SK-N-SH (cell line): ENCODE results near the gene CDC25B. TPM values are rescaled to one million over a fixed set of nuclear protein-coding genes. Genes with fewer than 3 reads are reported as not detected.

Experiments
- CTCF ChIA-PET: fragments of 300-600, 350-600 bp; formaldehyde crosslinking; extraction: SDS; loops from one replicate; lab custom pipeline; 2021; lab: Yijun Ruan, JAX
- POLR2A ChIA-PET: fragments of 350-600 bp; sonication (Branson Sonifier 250); formaldehyde crosslinking; extraction: SDS; loops from one replicate; lab custom pipeline; 2020; ENCODE audit warnings: antibody characterized with exemption, inconsistent platforms; lab: Yijun Ruan, JAX
- DNase-seq: peaks from one replicate; pipeline ENCODE4 v3.0.0; 2012
- H2AFZ ChIP-seq: fragments of 200-600 bp; sonication (generic); 2 replicates; pipeline ENCODE4 v1.8.1; 2016; ENCODE audit warnings: antibody characterized with exemption, mild to moderate bottlenecking, low read depth
- H3F3A ChIP-seq: fragments of 200-600 bp; sonication (generic); replicated peaks from 2 replicates; pipeline ENCODE3; 2016; ENCODE audit warnings: antibody characterized with exemption, mild to moderate bottlenecking; ENCODE audit not compliant: insufficient read depth
- H3K27ac ChIP-seq, 2 experiments: fragments of 200-500 bp in 1 of 2; fragments of 200-600 bp in 1 of 2; sonication (Bioruptor generic) in 1 of 2; sonication (generic), shearing (Covaris generic) in 1 of 2; 2 replicates each; pipeline versions ENCODE4 v1.5.1 to v1.6.1; 2014 to 2016; ENCODE audit warnings: low read depth in 2 of 2, inconsistent platforms in 1 of 2, low read length in 1 of 2, mild to moderate bottlenecking in 1 of 2, mixed read lengths in 1 of 2
- H3K27me3 ChIP-seq: fragments of 200-600 bp; sonication (generic), shearing (Covaris generic); 2 replicates; pipeline ENCODE4 v1.6.1; 2016; ENCODE audit warnings: mixed run types; ENCODE audit not compliant: insufficient read depth
- H3K36me3 ChIP-seq, 2 experiments: fragments of 200-500 bp in 1 of 2; fragments of 200-600 bp in 1 of 2; sonication (Bioruptor generic) in 1 of 2; sonication (generic) in 1 of 2; replicated peaks in 1 of 2; 2 replicates each; pipeline versions ENCODE3 to v1.5.1; 2014 to 2016; ENCODE audit warnings: low read length in 1 of 2, mild to moderate bottlenecking in 1 of 2; ENCODE audit not compliant: insufficient read depth in 2 of 2, control insufficient read depth in 1 of 2
- H3K4me1 ChIP-seq, 2 experiments: fragments of 200-500 bp in 1 of 2; fragments of 200-600 bp in 1 of 2; sonication (Bioruptor generic) in 1 of 2; sonication (generic), shearing (Covaris generic) in 1 of 2; 2 replicates each; pipeline versions ENCODE4 v1.5.1 to v1.6.1; 2014 to 2016; ENCODE audit warnings: low read depth in 1 of 2, low read length in 1 of 2, mixed run types in 1 of 2; ENCODE audit not compliant: insufficient read depth in 2 of 2, control insufficient read depth in 1 of 2
- H3K4me2 ChIP-seq: fragments of 200-600 bp; sonication (generic), shearing (Covaris generic); 2 replicates; pipeline ENCODE4 v1.6.1; 2017; ENCODE audit warnings: mixed run types
- H3K4me3 ChIP-seq, 2 experiments: fragments of 200-500 bp in 1 of 2; fragments of 200-600 bp in 1 of 2; sonication (Bioruptor generic) in 1 of 2; sonication (generic), shearing (Covaris generic) in 1 of 2; 2 replicates each; pipeline versions ENCODE4 v1.5.1 to v1.8.1; 2014 to 2016; ENCODE audit warnings: low read depth in 2 of 2, inconsistent platforms in 1 of 2, low read length in 1 of 2, mild to moderate bottlenecking in 1 of 2, mixed read lengths in 1 of 2, moderate library complexity in 1 of 2
- H3K79me2 ChIP-seq: fragments of 200-600 bp; sonication (generic); 2 replicates; pipeline ENCODE4 v1.8.1; 2017; ENCODE audit warnings: mild to moderate bottlenecking; ENCODE audit not compliant: insufficient read depth
- H3K9ac ChIP-seq: fragments of 200-600 bp; sonication (generic); 2 replicates; pipeline ENCODE4 v1.6.1; 2017; ENCODE audit warnings: mixed run types
- H3K9me2 ChIP-seq: fragments of 200-600 bp; sonication (generic); 2 replicates; pipeline ENCODE4 v1.6.1; 2017; ENCODE audit warnings: mixed run types
- H3K9me3 ChIP-seq: fragments of 200-600 bp; sonication (generic); 2 replicates; pipeline ENCODE4 v1.6.1; 2017; ENCODE audit warnings: mixed run types, mild to moderate bottlenecking, moderate library complexity
- H4K20me1 ChIP-seq: fragments of 200-600 bp; sonication (generic); 2 replicates; pipeline ENCODE4 v1.6.1; 2017; ENCODE audit warnings: mild to moderate bottlenecking, mixed run types; ENCODE audit not compliant: insufficient read depth
- CHD2 ChIP-seq: fragments of 150-350 bp; IDR thresholded peaks from 2 replicates; pipeline ENCODE4 v1.6.1; 2018; ENCODE audit warnings: low read length; ENCODE audit not compliant: partially characterized antibody
- EP300 ChIP-seq, 2 experiments: IDR thresholded peaks; 2 replicates each; pipeline versions ENCODE4 v1.4.0 to v1.6.1; 2012; ENCODE audit warnings: borderline replicate concordance in 1 of 2, low read depth in 1 of 2, low read length in 1 of 2
- FOXM1 ChIP-seq: IDR thresholded peaks from 2 replicates; pipeline ENCODE4 v1.4.0; 2012; ENCODE audit warnings: low read depth, mild to moderate bottlenecking
- GABPA ChIP-seq: IDR thresholded peaks from 2 replicates; pipeline ENCODE4 v1.4.0; 2012; ENCODE audit warnings: low read depth, mild to moderate bottlenecking
- MEF2A ChIP-seq: IDR thresholded peaks from 2 replicates; pipeline ENCODE4 v1.4.0; 2012; ENCODE audit warnings: low read depth, borderline replicate concordance
- MXI1 ChIP-seq: IDR thresholded peaks from 2 replicates; pipeline ENCODE4 v1.6.1; 2012; ENCODE audit warnings: mild to moderate bottlenecking, low read depth, low read length, improper control_type of control experiment
- NFIC ChIP-seq: IDR thresholded peaks from 2 replicates; pipeline ENCODE4 v1.4.0; 2012; ENCODE audit warnings: borderline replicate concordance
- NRF1 ChIP-seq: IDR thresholded peaks from 2 replicates; pipeline ENCODE4 v1.6.1; 2012; ENCODE audit warnings: low read depth, mild to moderate bottlenecking, low read length
- RFX5 ChIP-seq: IDR thresholded peaks from 2 replicates; pipeline ENCODE4 v1.6.1; 2012; ENCODE audit warnings: mild to moderate bottlenecking, improper control_type of control experiment, low read length
- RXRA ChIP-seq: IDR thresholded peaks from 2 replicates; pipeline ENCODE4 v1.4.0; 2012; ENCODE audit warnings: low read depth, mild to moderate bottlenecking, borderline replicate concordance
- SIN3A ChIP-seq: IDR thresholded peaks from 2 replicates; pipeline ENCODE4 v1.6.1; 2012; ENCODE audit warnings: low read depth, mild to moderate bottlenecking, low read length, moderate library complexity, borderline replicate concordance
- YY1 ChIP-seq: IDR thresholded peaks from 2 replicates; pipeline ENCODE4 v1.4.0; 2012; ENCODE audit warnings: low read depth, mild to moderate bottlenecking
- WGBS: methylation state at CpG from one replicate; pipeline ENCODE4 v1.1.6; 2017; ENCODE audit warnings: low lambda C conversion rate; 5-methylcytosine and 5-hydroxymethylcytosine counted together
- polyA plus RNA-seq, 3 experiments: library from polyadenylated mRNA; depleted of rRNA; stranded (reverse); fragments of >200 nt; gene quantifications; 2 replicates each; pipeline ENCODE4 v1.2.3, GENCODE V29; 2012
- TF ChIP-seq, protein P1 (sequence below): IDR thresholded peaks from 2 replicates; pipeline ENCODE4 v1.6.1; 2012; ENCODE audit warnings: mild to moderate bottlenecking, low read depth, low read length, moderate library complexity
- TF ChIP-seq, protein P2 (sequence below): IDR thresholded peaks from 2 replicates; pipeline ENCODE4 v1.4.0; 2012; ENCODE audit warnings: low read depth
- TF ChIP-seq, protein P3 (sequence below): fragments of 200-600 bp; sonication (generic); IDR thresholded peaks from 2 replicates; pipeline ENCODE4 v1.6.1; 2017; ENCODE audit warnings: antibody characterized with exemption, mild to moderate bottlenecking, moderate library complexity

The CDC25B gene
- polyA plus RNA-seq, 1 of the 3 experiments (the other 2 are of a cell fraction), result 56.5 TPM

DNA sequence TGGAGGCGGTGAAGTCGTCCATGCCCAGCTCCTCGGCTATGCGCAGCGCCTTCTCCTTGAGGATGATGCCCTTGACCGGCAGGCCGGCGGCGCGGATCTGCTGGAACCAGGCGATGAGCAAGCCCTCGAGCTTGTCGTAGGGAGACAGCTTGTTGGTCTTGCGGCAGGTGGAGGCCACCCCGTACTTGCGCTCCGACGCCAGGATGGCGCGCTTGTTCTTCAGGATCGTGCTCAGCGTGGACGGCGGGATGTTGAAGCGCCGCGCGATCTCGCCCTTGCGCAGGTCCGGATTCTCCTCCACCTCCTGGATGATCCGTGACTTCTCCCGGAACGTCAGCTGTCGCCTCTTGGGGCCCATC, 10.0 kb upstream of the CDC25B start:
- H3F3A ChIP-seq, result peaks cover 15% of the 10 kb centered on the region
- peak overlapping the region; percentile 41 to 82 for H3K27ac ChIP-seq
- DNase-seq, result peak; percentile 73
- peak overlapping the region; percentile 71 for H3K9ac ChIP-seq
- no CpG with 5 or more reads among the region's 35 CpGs for WGBS
- no peak overlapping the region for H2AFZ ChIP-seq
- H3K4me3 ChIP-seq, result peak overlapping the region; percentile 63 to 74
- TF ChIP-seq RXRA (no peak), CHD2 (peak; percentile 57), FOXM1 (no peak), GABPA (no peak), NRF1 (peak; percentile 48; the same call in 1 of the 2 replicates), MXI1 (peak; percentile 50; the same call in 1 of the 2 replicates), SIN3A (no peak), EP300 (IDR thresholded peaks at IDR 0.05; ENCODE audit: borderline replicate concordance in 1 of 2, low read depth in 1 of 2, low read length in 1 of 2) (no peak), RFX5 (no peak), NFIC (no peak)
- TF ChIP-seq, protein P1, sequence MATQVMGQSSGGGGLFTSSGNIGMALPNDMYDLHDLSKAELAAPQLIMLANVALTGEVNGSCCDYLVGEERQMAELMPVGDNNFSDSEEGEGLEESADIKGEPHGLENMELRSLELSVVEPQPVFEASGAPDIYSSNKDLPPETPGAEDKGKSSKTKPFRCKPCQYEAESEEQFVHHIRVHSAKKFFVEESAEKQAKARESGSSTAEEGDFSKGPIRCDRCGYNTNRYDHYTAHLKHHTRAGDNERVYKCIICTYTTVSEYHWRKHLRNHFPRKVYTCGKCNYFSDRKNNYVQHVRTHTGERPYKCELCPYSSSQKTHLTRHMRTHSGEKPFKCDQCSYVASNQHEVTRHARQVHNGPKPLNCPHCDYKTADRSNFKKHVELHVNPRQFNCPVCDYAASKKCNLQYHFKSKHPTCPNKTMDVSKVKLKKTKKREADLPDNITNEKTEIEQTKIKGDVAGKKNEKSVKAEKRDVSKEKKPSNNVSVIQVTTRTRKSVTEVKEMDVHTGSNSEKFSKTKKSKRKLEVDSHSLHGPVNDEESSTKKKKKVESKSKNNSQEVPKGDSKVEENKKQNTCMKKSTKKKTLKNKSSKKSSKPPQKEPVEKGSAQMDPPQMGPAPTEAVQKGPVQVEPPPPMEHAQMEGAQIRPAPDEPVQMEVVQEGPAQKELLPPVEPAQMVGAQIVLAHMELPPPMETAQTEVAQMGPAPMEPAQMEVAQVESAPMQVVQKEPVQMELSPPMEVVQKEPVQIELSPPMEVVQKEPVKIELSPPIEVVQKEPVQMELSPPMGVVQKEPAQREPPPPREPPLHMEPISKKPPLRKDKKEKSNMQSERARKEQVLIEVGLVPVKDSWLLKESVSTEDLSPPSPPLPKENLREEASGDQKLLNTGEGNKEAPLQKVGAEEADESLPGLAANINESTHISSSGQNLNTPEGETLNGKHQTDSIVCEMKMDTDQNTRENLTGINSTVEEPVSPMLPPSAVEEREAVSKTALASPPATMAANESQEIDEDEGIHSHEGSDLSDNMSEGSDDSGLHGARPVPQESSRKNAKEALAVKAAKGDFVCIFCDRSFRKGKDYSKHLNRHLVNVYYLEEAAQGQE, result no peak
- TF ChIP-seq, protein P2, sequence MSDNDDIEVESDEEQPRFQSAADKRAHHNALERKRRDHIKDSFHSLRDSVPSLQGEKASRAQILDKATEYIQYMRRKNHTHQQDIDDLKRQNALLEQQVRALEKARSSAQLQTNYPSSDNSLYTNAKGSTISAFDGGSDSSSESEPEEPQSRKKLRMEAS, result peak; percentile 86
- TF ChIP-seq, all 33 proteins: peak for 4
- no peaks in the 10 kb centered on the region for H3K9me2 ChIP-seq
- peaks cover 7 to 9% of the 10 kb centered on the region in 2 experiments for H3K36me3 ChIP-seq
- H3K79me2 ChIP-seq, result peaks cover 40% of the 10 kb centered on the region
- ChIA-PET POLR2A (interaction anchor here (1.0 to 2.8 kb wide), 5 partner anchors 18 to 82 kb away, joined by 3 to 20 read pairs (median 11); partner anchors contain the start of genes ADISSP and AP5S1), CTCF (interaction anchor here (0.6 to 6.4 kb wide), 23 partner anchors 8 to 1057 kb away, joined by 3 to 161 read pairs (median 5); partner anchors contain the start of genes ADISSP, AP5S1 and CDC25B)
- peaks cover 27 to 29% of the 10 kb centered on the region in 2 experiments; a peak in 3 of 4 replicates for H3K4me1 ChIP-seq
- no peaks in the 10 kb centered on the region for H3K9me3 ChIP-seq
- no peaks in the 10 kb centered on the region for H3K27me3 ChIP-seq
- H4K20me1 ChIP-seq, result peaks cover 45% of the 10 kb centered on the region
- peak overlapping the region; percentile 96 for H3K4me2 ChIP-seq

DNA sequence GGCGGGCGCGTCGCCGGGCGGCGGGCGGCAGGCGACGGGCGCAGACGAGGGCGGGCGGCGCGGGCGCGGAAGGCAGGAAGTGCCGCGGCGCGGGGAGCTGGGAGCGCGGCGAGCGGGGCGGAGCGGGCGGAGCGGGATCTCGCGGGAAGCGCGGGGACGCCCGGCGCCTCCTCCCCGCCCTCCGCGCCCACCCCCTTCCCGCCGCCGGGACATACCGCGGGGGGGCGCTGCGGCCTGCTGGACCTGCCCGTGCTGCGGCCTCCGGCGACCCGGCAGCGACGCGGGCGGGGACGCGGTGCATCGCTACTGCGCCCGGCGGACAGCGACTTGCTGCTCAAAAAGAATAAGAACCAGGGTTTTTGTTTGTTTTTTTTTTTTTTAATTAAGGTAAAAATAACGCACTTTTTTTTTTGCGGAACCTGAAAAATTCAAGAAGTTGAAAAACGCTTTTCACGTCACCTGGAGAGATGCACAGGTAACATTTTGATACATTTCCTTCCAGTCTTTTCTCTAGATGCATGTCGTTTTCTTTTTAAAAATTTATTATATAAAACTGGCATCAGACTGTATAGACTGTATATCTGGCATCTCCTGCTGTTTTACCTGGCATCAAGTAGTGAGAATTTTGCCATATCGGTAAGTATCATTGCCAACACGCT, 9.3 kb upstream of the CDC25B start, which contains the start of gene CENPB:
Gene CENPB, minus strand, starts transcription at position 76 of the 659 bp plus-strand sequence. CDS start 257 bp downstream, outside the sequence.
- Histone ChIP-seq H3K4me3 (peak within 1 kb of the TSS; percentile 63 to 74), H3K27ac (peak within 1 kb of the TSS; percentile 41 to 82), H3K9me3 (no peaks in the 10 kb centered on the region), H4K20me1 (peaks cover 42% of the 10 kb centered on the region), H3F3A (peaks cover 11% of the 10 kb centered on the region), H3K4me1 (peaks cover 26 to 27% of the 10 kb centered on the region in 2 experiments; a peak in 3 of 4 replicates), H3K4me2 (peak within 1 kb of the TSS; percentile 96), H3K27me3 (no peaks in the 10 kb centered on the region), H3K36me3 (peaks cover 7 to 9% of the 10 kb centered on the region in 2 experiments), H2AFZ (peak within 1 kb of the TSS; percentile 92), H3K9me2 (no peaks in the 10 kb centered on the region), H3K9ac (peak within 1 kb of the TSS; percentile 71), H3K79me2 (peaks cover 40% of the 10 kb centered on the region)
- DNase-seq, result peak; percentile 98
- ChIA-PET CTCF (interaction anchor here (0.6 to 6.4 kb wide), 29 partner anchors 9 to 583 kb away, joined by 3 to 161 read pairs (median 4); partner anchors contain the start of genes ADISSP, AP5S1 and CDC25B), POLR2A (interaction anchor here (0.6 to 2.8 kb wide), 7 partner anchors 9 to 49 kb away, joined by 3 to 20 read pairs (median 4); partner anchors contain the start of genes ADISSP, AP5S1 and CDC25B)
- 7% methylated on average over 36 of the region's 70 CpGs for WGBS
- TF ChIP-seq SIN3A, result peak; percentile 67; the same call in 1 of the 2 replicates
- TF ChIP-seq YY1, result no peak
- TF ChIP-seq, protein P2, result no peak
- TF ChIP-seq, protein P3, sequence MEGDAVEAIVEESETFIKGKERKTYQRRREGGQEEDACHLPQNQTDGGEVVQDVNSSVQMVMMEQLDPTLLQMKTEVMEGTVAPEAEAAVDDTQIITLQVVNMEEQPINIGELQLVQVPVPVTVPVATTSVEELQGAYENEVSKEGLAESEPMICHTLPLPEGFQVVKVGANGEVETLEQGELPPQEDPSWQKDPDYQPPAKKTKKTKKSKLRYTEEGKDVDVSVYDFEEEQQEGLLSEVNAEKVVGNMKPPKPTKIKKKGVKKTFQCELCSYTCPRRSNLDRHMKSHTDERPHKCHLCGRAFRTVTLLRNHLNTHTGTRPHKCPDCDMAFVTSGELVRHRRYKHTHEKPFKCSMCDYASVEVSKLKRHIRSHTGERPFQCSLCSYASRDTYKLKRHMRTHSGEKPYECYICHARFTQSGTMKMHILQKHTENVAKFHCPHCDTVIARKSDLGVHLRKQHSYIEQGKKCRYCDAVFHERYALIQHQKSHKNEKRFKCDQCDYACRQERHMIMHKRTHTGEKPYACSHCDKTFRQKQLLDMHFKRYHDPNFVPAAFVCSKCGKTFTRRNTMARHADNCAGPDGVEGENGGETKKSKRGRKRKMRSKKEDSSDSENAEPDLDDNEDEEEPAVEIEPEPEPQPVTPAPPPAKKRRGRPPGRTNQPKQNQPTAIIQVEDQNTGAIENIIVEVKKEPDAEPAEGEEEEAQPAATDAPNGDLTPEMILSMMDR, result peak; percentile 70
- TF ChIP-seq MEF2A, result no peak
- TF ChIP-seq NRF1, result no peak
- TF ChIP-seq CHD2, result peak; percentile 98
